GM11168 (cell line): ENCODE data around the gene ZBTB16.

Experiments used
- in situ Hi-C: fragments of 300-500 bp; cut with MboI; formaldehyde crosslinking; loops from one replicate; pipeline ENCODE4 v1.12.0; 2022; ENCODE audit warnings: low sequenced_read_pairs; ENCODE audit not compliant: unreplicated experiment

The ZBTB16 gene

DNA sequence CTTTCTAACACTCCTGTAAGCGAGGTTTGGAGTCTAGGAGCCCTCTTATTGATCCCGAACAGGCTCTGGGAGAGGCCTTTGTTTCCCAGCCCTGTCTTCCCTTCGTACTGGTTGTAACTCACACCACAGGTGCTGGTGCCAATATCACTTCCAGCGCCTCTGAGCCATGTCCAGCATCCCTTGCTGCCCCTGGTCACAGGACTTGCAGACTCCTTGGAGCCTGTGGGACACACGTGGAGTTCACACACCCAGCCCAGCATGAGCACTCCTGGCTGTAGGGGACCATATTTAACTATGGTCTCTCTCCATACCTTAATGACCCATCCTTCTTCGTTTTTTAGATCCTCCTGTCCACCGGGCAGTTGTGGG, 2.2 kb downstream of the ZBTB16 start:
- in situ Hi-C loops, result no loop called here

GRCh38 chr11:114062272-114062671, 2.8 kb downstream of the ZBTB16 start:
- in situ Hi-C loops, result no loop called here

- in situ Hi-C loops, result no loop called here
These were observed 3.8 kb downstream of the ZBTB16 start for GRCh38 chr11:114063149-114063828.

GRCh38 chr11:114063829-114064201, 4.3 kb downstream of the ZBTB16 start:
- in situ Hi-C loops, result no loop called here

- in situ Hi-C loops, result no loop called here
These were observed 4.7 kb downstream of the ZBTB16 start for GRCh38 chr11:114064216-114064615.

DNA sequence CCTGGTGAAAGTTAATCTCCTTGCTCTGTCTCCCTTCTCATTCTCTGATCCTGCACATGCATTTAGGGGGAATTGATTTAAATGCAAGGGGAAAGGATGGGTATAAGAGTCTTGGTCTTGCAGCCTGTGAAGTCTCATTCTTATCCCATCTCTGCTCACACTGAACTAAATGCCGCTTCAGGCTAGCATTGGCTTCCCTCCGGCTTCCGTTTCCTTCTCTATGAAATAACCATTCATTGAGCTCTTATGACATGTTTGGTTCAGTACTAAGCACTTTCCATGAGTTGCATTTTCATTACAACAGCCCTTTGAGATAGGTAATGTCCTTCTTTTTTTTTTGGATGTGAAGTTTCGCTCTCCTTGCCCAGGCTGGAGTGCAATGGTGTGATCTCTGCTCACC, 5.6 kb downstream of the ZBTB16 start:
- in situ Hi-C loops, result no loop called here

GRCh38 chr11:114066046-114066648, 6.6 kb downstream of the ZBTB16 start:
- in situ Hi-C loops, result no loop called here

- in situ Hi-C loops, result no loop called here
These were observed 8.8 kb downstream of the ZBTB16 start for GRCh38 chr11:114068327-114068726.

DNA sequence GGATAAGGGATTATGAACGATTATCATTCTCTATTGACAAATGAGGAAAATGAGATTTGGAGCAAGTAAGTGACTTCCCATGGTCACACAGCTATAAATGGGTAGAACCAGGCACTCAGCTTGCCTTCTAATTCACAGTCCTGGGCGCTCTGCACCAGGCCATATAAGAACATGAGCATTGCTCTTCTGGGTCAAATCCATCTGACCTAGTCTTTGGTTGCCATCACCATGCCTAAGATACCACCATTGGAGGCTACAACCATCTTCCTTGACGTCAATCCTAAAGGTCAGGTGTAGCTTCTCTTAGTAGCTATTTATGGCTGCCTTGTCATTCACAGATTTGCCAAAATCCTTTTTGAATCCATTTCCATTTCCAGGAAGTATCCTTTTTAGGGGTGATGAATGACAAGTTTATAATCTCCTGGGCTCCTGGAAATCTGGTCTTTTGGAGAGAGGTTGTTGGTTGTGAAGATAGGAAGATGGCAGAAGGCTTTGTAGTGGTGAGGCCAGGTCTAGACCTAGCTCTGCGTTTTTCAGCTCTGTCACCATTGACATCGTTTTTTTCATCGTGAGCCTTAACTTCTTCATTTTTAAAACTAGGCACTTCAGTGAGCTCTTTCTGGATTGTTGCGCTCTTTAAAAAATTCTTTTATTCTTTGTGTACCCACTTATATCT, 11.1 kb downstream of the ZBTB16 start:
- in situ Hi-C loops, result no loop called here

GRCh38 chr11:114073007-114073827, 13.7 kb downstream of the ZBTB16 start:
- in situ Hi-C loops, result no loop called here

DNA sequence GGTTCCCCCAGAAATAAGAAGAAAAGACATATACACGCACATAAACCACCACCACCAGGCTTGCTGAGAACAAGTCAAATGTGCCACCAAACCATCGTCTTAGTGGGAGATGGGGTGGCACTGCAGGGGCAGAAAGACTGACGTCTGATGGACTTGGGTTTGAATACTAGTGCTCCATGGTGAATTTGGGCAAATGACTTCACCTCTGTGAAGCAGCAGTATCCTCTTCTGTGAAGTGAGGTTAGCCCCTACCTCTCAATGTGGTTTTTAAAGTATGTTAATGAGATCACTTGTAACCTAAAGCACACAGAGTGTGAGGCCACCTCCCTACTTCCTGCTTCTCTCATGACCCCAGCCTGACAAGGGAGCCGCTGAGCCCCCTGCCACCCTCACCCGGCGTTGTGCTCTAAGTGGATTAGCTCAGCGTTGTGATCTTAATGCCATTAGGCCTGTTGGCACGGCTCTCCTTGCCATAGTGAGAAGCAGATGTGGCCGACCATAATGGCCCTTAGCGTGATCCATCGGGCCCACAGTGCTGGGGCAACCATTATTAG, 14.4 kb downstream of the ZBTB16 start:
- in situ Hi-C loops, result no loop called here

- in situ Hi-C loops, result no loop called here
These were observed 15.2 kb downstream of the ZBTB16 start for GRCh38 chr11:114074546-114075343.

DNA sequence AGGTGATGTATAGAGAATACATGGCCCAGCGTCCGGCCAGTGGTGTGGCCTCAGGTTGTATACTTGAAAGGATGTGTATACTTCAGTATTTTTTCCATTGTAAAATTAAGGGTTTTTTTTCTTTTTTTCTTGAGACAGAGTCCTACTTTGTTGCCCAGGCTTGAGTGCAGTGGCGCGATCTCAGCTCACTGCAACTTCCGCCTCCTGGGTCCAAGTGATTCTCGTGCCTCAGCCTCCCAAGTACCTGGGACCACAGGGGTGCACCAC, 15.8 kb downstream of the ZBTB16 start:
- in situ Hi-C loops, result no loop called here

DNA sequence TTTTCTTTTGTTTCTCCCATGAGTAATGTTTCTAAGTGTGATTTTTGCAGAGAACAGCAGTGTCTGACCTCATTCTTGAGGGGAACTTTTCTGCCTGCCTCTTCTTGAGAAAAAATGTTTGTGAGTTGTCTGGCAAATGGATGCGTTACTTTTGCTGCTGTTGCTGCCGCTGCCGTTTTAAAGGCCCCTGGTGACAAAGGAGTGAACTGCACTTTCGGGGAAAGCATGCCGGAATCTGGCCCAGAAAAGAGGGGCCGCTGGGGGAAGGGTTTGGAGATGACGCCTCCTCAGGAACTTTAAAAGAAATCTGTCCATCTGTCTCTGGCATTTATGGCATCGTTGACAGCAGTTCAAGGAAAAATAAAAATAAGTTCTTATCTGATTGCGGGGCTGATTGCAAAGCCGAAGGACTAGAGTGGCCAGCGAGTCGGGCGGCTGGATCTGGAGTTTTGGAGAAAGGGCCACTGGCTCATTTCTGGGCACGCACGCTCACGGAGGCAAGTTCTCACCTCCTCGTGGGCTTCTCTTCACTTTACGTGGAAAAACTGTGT, 16.5 kb downstream of the ZBTB16 start:
- in situ Hi-C loops, result no loop called here

- in situ Hi-C loops, result no loop called here
These were observed 17.4 kb downstream of the ZBTB16 start for GRCh38 chr11:114076921-114077331.

GRCh38 chr11:114077482-114078305, 18.2 kb downstream of the ZBTB16 start:
- in situ Hi-C loops, result no loop called here

GRCh38 chr11:114078423-114078822, 18.9 kb downstream of the ZBTB16 start:
- in situ Hi-C loops, result no loop called here

DNA sequence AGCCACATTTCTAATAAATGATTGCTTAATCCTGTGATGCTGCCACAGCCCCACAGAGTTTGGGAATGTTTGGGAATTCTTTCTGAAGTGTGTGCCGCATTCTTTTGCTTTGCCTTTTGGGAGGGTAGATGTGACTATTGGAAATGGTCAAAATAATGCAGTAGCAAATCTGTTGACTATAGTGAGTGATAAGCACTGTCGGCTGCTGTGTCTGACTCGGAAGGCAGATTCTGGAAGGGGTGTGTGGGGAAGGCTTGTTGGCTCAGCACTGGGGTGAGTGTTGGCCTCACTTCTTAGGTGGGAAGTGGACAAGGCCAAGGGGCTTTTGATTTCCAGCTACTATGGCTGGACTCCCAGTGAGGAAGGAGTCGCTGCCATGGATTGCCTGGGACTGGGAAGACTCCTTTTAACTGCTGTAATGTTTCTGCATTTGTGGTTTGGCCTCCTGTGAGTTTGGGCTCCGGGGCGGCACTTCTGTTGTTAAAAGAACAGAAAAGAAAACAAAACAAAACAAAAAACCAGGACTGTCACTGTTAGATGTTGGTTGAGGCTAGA, 20.1 kb downstream of the ZBTB16 start:
- in situ Hi-C loops, result no loop called here

DNA sequence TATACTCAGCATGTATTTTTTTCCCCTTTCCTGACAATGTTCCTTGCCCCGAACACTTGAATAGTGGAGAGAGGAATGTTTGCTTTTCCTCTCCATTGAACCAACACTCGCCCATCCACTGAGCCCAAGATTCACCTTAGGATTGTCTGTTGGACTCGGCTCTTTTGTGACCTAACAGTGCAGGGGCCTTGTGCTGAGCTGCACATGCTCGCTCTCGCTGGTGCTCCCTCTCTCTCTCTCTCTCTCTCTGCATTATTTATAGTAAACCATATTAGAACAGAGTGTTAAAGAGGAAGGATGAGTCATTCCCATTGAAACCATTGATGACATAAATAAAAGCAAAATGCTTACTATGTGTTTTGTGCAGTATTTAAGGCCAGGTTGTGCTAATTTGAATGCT, 20.7 kb downstream of the ZBTB16 start:
- in situ Hi-C loops, result no loop called here
